Astrocyte (in vitro differentiated cells and primary cell): ENCODE measurements around the gene UBTFL1.

ENCODE experiments used
- CTCF ChIP-seq: IDR thresholded peaks from 2 replicates; pipeline ENCODE4 v1.5.1; 2011; ENCODE audit warnings: low read depth, mild to moderate bottlenecking, inconsistent platforms, low read length, moderate library complexity; ENCODE audit not compliant: insufficient read depth
- EZH2 ChIP-seq: IDR thresholded peaks from 2 replicates; pipeline ENCODE4 v1.6.1; 2012; ENCODE audit warnings: mild to moderate bottlenecking, low read length, inconsistent platforms; ENCODE audit not compliant: insufficient read depth

DNA sequence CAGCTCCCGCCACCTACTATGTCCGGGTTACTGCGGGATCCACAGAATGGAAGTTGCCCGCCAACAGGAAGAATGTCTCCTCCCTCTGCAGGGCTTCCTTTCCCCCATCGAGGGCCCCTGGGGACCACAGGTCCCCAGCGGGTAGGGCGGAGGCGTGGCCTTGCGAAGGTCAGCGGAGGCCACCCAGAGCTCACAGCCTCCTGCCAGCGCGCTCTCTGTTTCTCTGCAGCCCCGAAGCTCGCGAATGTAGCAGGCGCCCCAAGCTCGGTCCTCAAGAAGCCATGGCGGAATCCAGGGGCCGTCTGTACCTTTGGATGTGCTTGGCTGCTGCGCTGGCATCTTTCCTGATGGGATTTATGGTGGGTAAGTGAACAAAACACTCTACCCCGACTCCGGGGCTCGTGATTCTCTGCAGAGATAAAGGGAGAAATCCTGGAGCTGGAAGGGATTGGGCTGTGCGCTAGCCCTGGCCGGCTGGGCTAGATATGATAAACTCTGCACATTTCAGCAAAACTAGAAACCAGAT, 48.8 kb downstream of the UBTFL1 start, which contains the start of gene NAALAD2:
- no peak for TF ChIP-seq CTCF
- TF ChIP-seq EZH2 = no peak
